Liver (tissue), 3 donors: Measurements from ENCODE around the gene MEF2D.
A peak's percentile ranks its signal among the peaks of the same experiment; 100 is the strongest.

ENCODE experiments used
- EGR1 ChIP-seq, 2 donors: IDR thresholded peaks; 2 replicates each; pipeline ENCODE4 v1.6.1; 2016 to 2018; ENCODE audit warnings: antibody characterized with exemption in 2 of 2, low read depth in 2 of 2
- FOXA1 ChIP-seq: IDR thresholded peaks from 2 replicates; pipeline ENCODE4 v1.6.1; 2016; ENCODE audit warnings: antibody characterized with exemption
- GABPA ChIP-seq, 2 donors: IDR thresholded peaks in 1 of 2; conservative IDR thresholded peaks in 1 of 2; 2 replicates each; pipeline ENCODE4 v1.6.1; 2016; ENCODE audit warnings: antibody characterized with exemption in 2 of 2, mild to moderate bottlenecking in 1 of 2, moderate library complexity in 1 of 2
- HNF4A ChIP-seq, 2 donors: conservative IDR thresholded peaks; 2 replicates each; pipeline ENCODE4 v1.6.1; 2016; ENCODE audit warnings: antibody characterized with exemption in 2 of 2, mild to moderate bottlenecking in 2 of 2
- JUND ChIP-seq, 2 donors: IDR thresholded peaks; 2 replicates each; pipeline ENCODE4 v1.6.1; 2016; ENCODE audit warnings: antibody characterized with exemption in 2 of 2
- MAX ChIP-seq: IDR thresholded peaks from 2 replicates; pipeline ENCODE4 v1.6.1; 2016; ENCODE audit warnings: antibody characterized with exemption
- RAD21 ChIP-seq, 2 donors: IDR thresholded peaks; 2 replicates each; pipeline ENCODE4 v1.6.1; 2016; ENCODE audit warnings: antibody characterized with exemption in 2 of 2, mild to moderate bottlenecking in 2 of 2
- REST ChIP-seq: IDR thresholded peaks from 2 replicates; pipeline ENCODE4 v1.6.1; 2016; ENCODE audit warnings: antibody characterized with exemption, mild to moderate bottlenecking
- SP1 ChIP-seq: IDR thresholded peaks from 2 replicates; pipeline ENCODE4 v1.6.1; 2018; ENCODE audit warnings: antibody characterized with exemption, mild to moderate bottlenecking
- YY1 ChIP-seq: IDR thresholded peaks from 2 replicates; pipeline ENCODE4 v1.6.1; 2016; ENCODE audit warnings: antibody characterized with exemption, mild to moderate bottlenecking
- TF ChIP-seq, protein P1 (sequence below): fragments of 150-350 bp; IDR thresholded peaks from 2 replicates; pipeline ENCODE4 v1.5.1; 2017; ENCODE audit warnings: improper control_type of control experiment, low read depth, low read length; ENCODE audit not compliant: missing input control
- donor health status: healthy.
- donor health status: healthy.

GRCh38 chr1:156444407-156445001 is 56.1 kb downstream of the MEF2D start:
- TF ChIP-seq, protein P1, sequence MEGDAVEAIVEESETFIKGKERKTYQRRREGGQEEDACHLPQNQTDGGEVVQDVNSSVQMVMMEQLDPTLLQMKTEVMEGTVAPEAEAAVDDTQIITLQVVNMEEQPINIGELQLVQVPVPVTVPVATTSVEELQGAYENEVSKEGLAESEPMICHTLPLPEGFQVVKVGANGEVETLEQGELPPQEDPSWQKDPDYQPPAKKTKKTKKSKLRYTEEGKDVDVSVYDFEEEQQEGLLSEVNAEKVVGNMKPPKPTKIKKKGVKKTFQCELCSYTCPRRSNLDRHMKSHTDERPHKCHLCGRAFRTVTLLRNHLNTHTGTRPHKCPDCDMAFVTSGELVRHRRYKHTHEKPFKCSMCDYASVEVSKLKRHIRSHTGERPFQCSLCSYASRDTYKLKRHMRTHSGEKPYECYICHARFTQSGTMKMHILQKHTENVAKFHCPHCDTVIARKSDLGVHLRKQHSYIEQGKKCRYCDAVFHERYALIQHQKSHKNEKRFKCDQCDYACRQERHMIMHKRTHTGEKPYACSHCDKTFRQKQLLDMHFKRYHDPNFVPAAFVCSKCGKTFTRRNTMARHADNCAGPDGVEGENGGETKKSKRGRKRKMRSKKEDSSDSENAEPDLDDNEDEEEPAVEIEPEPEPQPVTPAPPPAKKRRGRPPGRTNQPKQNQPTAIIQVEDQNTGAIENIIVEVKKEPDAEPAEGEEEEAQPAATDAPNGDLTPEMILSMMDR = peak; percentile 11
- TF ChIP-seq YY1 (no peak), JUND (IDR thresholded peaks at IDR 0.05) (no peak), MAX (no peak), GABPA (IDR thresholded peaks at IDR 0.05 in 1 of 2, conservative IDR thresholded peaks at IDR 0.05 in 1 of 2) (no peak), RAD21 (IDR thresholded peaks at IDR 0.05) (peak; percentile 61 to 66), HNF4A (conservative IDR thresholded peaks at IDR 0.05) (no peak), SP1 (no peak), EGR1 (IDR thresholded peaks at IDR 0.05; ENCODE audit: low read depth in 2 of 2) (no peak), REST (no peak), FOXA1 (no peak)
